HepG2 (cell line): ENCODE data around the gene CLDN7. TPM values are rescaled to one million over a fixed set of nuclear protein-coding genes. Genes with fewer than 3 reads are reported as not detected.

ENCODE experiments used
- CENPT ChIP-seq: sonication (generic); formaldehyde crosslinking; IDR thresholded peaks from 2 replicates; pipeline ENCODE4 v1.8.0; 2022; ENCODE audit warnings: low read depth, mild to moderate bottlenecking, moderate library complexity, missing genetic modification reagents
- FIP1L1 ChIP-seq: fragments of 200-400 bp; formaldehyde crosslinking; IDR thresholded peaks from 2 replicates; pipeline ENCODE4 v1.6.1; 2018; ENCODE audit warnings: low read depth, mild to moderate bottlenecking, low read length, moderate library complexity, borderline replicate concordance; ENCODE audit not compliant: insufficient read depth
- FOXK2 ChIP-seq: fragments of 450-650 bp; IDR thresholded peaks from 2 replicates; pipeline ENCODE4 v1.6.1; 2016
- GATAD1 ChIP-seq: IDR thresholded peaks from 2 replicates; pipeline ENCODE4 v1.6.1; 2016; ENCODE audit warnings: missing genetic modification reagents, missing compliant biosample characterization
- NFE2 ChIP-seq: sonication (generic); formaldehyde crosslinking; IDR thresholded peaks from 2 replicates; pipeline ENCODE4 v1.4.0; 2020; ENCODE audit warnings: missing genetic modification reagents
- NFE2L1 ChIP-seq: sonication (generic); formaldehyde crosslinking; IDR thresholded peaks from 2 replicates; pipeline ENCODE4 v1.4.0; 2020; ENCODE audit warnings: missing genetic modification reagents, mild to moderate bottlenecking, borderline replicate concordance
- NR3C1 ChIP-seq: sonication (generic); formaldehyde crosslinking; IDR thresholded peaks from 2 replicates; pipeline ENCODE4 v1.4.0; 2020; ENCODE audit warnings: missing genetic modification reagents
- RBM39 ChIP-seq: fragments of 200-400 bp; formaldehyde crosslinking; IDR thresholded peaks from one replicate; pipeline ENCODE4 v1.6.1; 2018; ENCODE audit warnings: antibody characterized with exemption, mild to moderate bottlenecking, low read depth, low read length; ENCODE audit not compliant: poor library complexity, severe bottlenecking
- SRY ChIP-seq: sonication (generic); formaldehyde crosslinking; IDR thresholded peaks from 2 replicates; pipeline ENCODE4 v1.8.0; 2022; ENCODE audit warnings: mild to moderate bottlenecking, missing genetic modification reagents
- YEATS2 ChIP-seq: sonication (generic); formaldehyde crosslinking; IDR thresholded peaks from 2 replicates; pipeline ENCODE4 v1.4.0; 2020; ENCODE audit warnings: missing genetic modification reagents, borderline replicate concordance
- ZKSCAN8 ChIP-seq: IDR thresholded peaks from 2 replicates; pipeline ENCODE4 v1.6.1; 2016; ENCODE audit warnings: borderline replicate concordance, missing genetic modification reagents, missing compliant biosample characterization
- ZNF33A ChIP-seq: sonication (generic); formaldehyde crosslinking; IDR thresholded peaks from 2 replicates; pipeline ENCODE4 v1.5.1; 2020; ENCODE audit warnings: missing genetic modification reagents, mild to moderate bottlenecking, moderate library complexity, borderline replicate concordance
- ZNF350 ChIP-seq: sonication (generic); formaldehyde crosslinking; IDR thresholded peaks from 2 replicates; pipeline ENCODE4 v1.4.0; 2020; ENCODE audit warnings: mild to moderate bottlenecking, low read depth, missing genetic modification reagents, borderline replicate concordance
- ZSCAN31 ChIP-seq: sonication (generic); formaldehyde crosslinking; IDR thresholded peaks from 2 replicates; pipeline ENCODE4 v1.5.0; 2020; ENCODE audit warnings: low read depth, mild to moderate bottlenecking, missing genetic modification reagents
- ZZZ3 ChIP-seq: sonication (generic); formaldehyde crosslinking; IDR thresholded peaks from 2 replicates; pipeline ENCODE4 v1.4.0; 2020; ENCODE audit warnings: missing genetic modification reagents, mild to moderate bottlenecking, borderline replicate concordance
- polyA plus RNA-seq, 8 experiments: library from polyadenylated mRNA; depleted of rRNA in 3 of 8; stranded (reverse) in 7 of 8; unstranded in 1 of 8; fragments of >200 nt; fragmentation: Illumina TruSeq in 4 of 8; extraction: Trizol in 4 of 8; gene quantifications; 2 replicates each; pipeline versions ENCODE4 v1.2.1 to v1.2.3, GENCODE V29; 2011 to 2016; ENCODE audit warnings: low read depth in 4 of 8, missing spikeins in 1 of 8, mixed read lengths in 1 of 8; ENCODE audit not compliant: insufficient read depth in 1 of 8
- total RNA-seq, 5 experiments: library from RNA; depleted of rRNA; stranded (reverse); fragments of >200 nt; fragmentation: Illumina TruSeq; extraction: Trizol; gene quantifications; 2 replicates each; pipeline ENCODE4 v1.2.3, GENCODE V29; 2016; ENCODE audit warnings: low read depth in 1 of 5
- TF ChIP-seq, protein P1 (sequence below): sonication (generic); formaldehyde crosslinking; IDR thresholded peaks from 2 replicates; pipeline ENCODE4 v1.4.0; 2020; ENCODE audit warnings: missing genetic modification reagents, mild to moderate bottlenecking, borderline replicate concordance
- TF ChIP-seq, protein P2 (sequence below): sonication (generic); formaldehyde crosslinking; IDR thresholded peaks from 2 replicates; pipeline ENCODE4 v1.5.0; 2020; ENCODE audit warnings: missing genetic modification reagents
- TF ChIP-seq, protein P3 (sequence below): sonication (generic); formaldehyde crosslinking; IDR thresholded peaks from 2 replicates; pipeline ENCODE4 v1.9.0; 2021; ENCODE audit warnings: missing genetic modification reagents, mild to moderate bottlenecking, borderline replicate concordance

Gene CLDN7
- total and polyA plus RNA-seq, 2 of the 13 experiments (the other 11 are each of a cell fraction or from before 2014, with no cell fraction given): not detected

DNA sequence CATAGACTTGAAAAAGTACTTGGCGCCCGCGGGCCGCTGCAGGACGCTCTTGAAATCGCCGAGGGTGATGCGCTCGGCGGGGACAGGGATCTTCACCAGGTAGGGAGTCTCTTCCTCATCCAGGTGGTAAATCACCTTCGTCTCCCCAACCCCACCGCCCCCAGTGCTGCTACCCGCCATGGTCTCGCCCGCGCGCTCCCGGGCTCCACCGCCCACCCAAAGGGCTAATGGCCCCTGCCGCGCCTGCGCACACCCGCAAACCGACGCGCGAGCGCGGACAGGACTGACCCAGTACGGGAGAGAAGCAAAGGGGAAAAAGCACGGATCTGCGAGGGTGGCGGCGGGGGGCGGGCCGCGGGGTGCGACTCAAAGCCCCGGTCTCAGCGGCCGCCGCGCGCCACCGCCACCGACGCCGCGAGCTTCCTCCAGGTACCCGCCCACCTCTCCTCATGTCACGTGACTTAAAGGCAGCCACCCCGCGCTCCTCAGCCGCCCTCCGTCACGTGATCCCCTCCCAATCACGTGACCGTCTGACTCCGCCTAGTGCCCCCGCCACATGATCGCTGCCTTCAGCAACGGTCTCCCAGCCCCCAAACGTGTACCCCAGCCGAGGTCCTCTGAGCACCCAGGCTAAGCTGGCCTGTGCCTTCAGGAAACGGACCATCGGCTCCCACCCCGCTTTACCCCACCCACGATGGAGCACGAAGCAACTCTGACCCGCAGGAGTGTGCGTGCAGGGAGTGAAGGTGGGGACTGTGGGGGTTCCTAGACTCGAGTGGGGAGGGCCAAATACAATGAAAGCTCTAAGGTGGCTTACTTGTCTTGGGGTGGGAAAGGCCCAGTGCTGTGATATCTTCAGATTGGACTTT lies 28.0 kb downstream of the CLDN7 start, which contains the start of gene DVL2 (continued):
- TF ChIP-seq, protein P1, sequence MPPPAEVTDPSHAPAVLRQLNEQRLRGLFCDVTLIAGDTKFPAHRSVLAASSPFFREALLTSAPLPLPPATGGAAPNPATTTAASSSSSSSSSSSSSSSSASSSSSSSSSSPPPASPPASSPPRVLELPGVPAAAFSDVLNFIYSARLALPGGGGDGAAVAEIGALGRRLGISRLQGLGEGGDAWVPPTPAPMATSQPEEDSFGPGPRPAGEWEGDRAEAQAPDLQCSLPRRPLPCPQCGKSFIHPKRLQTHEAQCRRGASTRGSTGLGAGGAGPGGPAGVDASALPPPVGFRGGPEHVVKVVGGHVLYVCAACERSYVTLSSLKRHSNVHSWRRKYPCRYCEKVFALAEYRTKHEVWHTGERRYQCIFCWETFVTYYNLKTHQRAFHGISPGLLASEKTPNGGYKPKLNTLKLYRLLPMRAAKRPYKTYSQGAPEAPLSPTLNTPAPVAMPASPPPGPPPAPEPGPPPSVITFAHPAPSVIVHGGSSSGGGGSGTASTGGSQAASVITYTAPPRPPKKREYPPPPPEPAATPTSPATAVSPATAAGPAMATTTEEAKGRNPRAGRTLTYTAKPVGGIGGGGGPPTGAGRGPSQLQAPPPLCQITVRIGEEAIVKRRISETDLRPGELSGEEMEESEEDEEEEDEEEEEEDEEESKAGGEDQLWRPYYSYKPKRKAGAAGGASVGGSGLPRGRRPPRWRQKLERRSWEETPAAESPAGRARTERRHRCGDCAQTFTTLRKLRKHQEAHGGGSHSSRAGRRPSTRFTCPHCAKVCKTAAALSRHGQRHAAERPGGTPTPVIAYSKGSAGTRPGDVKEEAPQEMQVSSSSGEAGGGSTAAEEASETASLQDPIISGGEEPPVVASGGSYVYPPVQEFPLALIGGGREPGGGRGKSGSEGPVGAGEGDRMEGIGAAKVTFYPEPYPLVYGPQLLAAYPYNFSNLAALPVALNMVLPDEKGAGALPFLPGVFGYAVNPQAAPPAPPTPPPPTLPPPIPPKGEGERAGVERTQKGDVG: peak; percentile 52; the same call in 1 of the 2 replicates
- TF ChIP-seq GATAD1: peak; percentile 97
- TF ChIP-seq NFE2 (CRISPR knock-in tag): no peak
- TF ChIP-seq ZNF350 (CRISPR knock-in tag): peak; percentile 83
- TF ChIP-seq, protein P2, sequence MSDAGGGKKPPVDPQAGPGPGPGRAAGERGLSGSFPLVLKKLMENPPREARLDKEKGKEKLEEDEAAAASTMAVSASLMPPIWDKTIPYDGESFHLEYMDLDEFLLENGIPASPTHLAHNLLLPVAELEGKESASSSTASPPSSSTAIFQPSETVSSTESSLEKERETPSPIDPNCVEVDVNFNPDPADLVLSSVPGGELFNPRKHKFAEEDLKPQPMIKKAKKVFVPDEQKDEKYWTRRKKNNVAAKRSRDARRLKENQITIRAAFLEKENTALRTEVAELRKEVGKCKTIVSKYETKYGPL (CRISPR knock-in tag): peak; percentile 48; the same call in 1 of the 2 replicates
- no peak for TF ChIP-seq FIP1L1
- TF ChIP-seq ZNF33A (CRISPR knock-in tag): no peak
- no peak for TF ChIP-seq NR3C1
- no peak for TF ChIP-seq NFE2L1
- TF ChIP-seq, protein P3, sequence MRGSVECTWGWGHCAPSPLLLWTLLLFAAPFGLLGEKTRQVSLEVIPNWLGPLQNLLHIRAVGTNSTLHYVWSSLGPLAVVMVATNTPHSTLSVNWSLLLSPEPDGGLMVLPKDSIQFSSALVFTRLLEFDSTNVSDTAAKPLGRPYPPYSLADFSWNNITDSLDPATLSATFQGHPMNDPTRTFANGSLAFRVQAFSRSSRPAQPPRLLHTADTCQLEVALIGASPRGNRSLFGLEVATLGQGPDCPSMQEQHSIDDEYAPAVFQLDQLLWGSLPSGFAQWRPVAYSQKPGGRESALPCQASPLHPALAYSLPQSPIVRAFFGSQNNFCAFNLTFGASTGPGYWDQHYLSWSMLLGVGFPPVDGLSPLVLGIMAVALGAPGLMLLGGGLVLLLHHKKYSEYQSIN (CRISPR knock-in tag): no peak
- TF ChIP-seq SRY: 0 out of 2 replicates have a peak, but pooled peaks have one; percentile 77
- TF ChIP-seq RBM39: peak; percentile 96
- TF ChIP-seq YEATS2: peak; percentile 94
- TF ChIP-seq FOXK2: peak; percentile 18; the same call in 1 of the 2 replicates
- no peak; the same call in 1 of the 2 replicates for TF ChIP-seq ZSCAN31 (CRISPR knock-in tag)
- TF ChIP-seq ZZZ3 (CRISPR knock-in tag): peak; percentile 92
- TF ChIP-seq ZKSCAN8 (CRISPR knock-in tag): no peak; the same call in 1 of the 2 replicates
- TF ChIP-seq CENPT: no peak
